Stomach smooth muscle (tissue), 2 donors: Measurements from ENCODE around the gene TTC3.

Experiments used
- H3K27ac ChIP-seq: one replicate; pipeline ENCODE4 v1.7.0; 2013; ENCODE audit warnings: mild to moderate bottlenecking, low read length, inconsistent platforms
- H3K27me3 ChIP-seq, 2 donors: one replicate each; pipeline ENCODE4 v1.7.0; 2013; ENCODE audit warnings: low read length in 2 of 2; ENCODE audit not compliant: insufficient read depth in 2 of 2, control insufficient read depth in 1 of 2
- H3K36me3 ChIP-seq, 2 donors: one replicate each; pipeline ENCODE4 v1.7.0; 2013; ENCODE audit warnings: low read length in 2 of 2; ENCODE audit not compliant: control insufficient read depth in 2 of 2, insufficient read depth in 2 of 2
- H3K4me1 ChIP-seq: one replicate; pipeline ENCODE4 v1.7.0; 2013; ENCODE audit warnings: low read length; ENCODE audit not compliant: control insufficient read depth, insufficient read depth
- H3K4me3 ChIP-seq, 2 donors: one replicate each; pipeline ENCODE4 v1.7.0; 2013; ENCODE audit warnings: low read length in 2 of 2
- H3K9ac ChIP-seq, 2 donors: one replicate each; pipeline ENCODE4 v1.7.0; 2013; ENCODE audit warnings: low read length in 2 of 2, mild to moderate bottlenecking in 1 of 2
- H3K9me3 ChIP-seq, 2 donors: one replicate each; pipeline ENCODE4 v1.7.0; 2013; ENCODE audit warnings: low read length in 2 of 2; ENCODE audit not compliant: control insufficient read depth in 2 of 2
- donor health status: healthy.
- donor health status: Pancreatic carcinoma.

The TTC3 gene

DNA sequence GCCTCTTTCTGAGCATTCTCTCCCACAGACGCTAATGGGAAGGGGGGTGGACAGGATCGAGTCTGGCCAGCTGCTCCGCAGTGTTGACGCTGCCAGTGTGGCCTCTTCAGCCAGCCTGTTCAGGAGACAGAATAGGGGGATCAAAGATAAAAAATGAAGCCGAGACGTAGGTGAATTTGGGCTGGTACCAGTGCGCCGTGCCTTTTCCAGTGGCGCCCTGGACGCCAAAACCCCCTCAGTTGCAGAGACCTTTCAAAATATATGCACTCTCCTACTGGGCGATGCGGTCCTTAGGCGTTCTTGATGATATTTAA is 1.1 kb downstream of the TTC3 start:
- H3K27ac ChIP-seq, result peak overlapping the region; percentile 80
- H3K36me3 ChIP-seq, result no peaks in the 10 kb centered on the region
- no peaks in the 10 kb centered on the region for H3K9me3 ChIP-seq
- no peaks in the 10 kb centered on the region for H3K27me3 ChIP-seq
- H3K4me1 ChIP-seq, result peaks cover 10% of the 10 kb centered on the region
- H3K9ac ChIP-seq, result peak overlapping the region; percentile 74 to 84
- H3K4me3 ChIP-seq, result peak overlapping the region; percentile 94 to 99

DNA sequence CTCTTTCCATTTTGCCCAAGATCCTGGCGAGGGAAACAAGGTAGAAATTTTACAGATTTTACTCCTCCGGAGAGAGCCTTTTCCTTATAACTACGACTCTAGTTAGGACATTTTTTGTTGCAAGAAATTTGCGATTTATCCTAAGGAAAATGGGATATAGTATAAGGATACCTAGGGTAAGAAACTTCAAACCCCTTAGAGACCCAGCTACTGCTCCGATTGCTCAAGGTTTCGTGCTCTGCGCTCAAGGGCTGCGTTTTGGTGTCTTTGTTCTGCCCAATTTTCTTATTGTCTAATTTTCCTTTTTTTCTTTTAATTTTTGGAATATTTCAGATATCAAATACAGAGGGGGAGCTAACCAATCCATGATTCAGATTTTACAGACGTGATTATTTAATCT is 1.5 kb downstream of the TTC3 start:
- peak overlapping the region; percentile 94 to 99 for H3K4me3 ChIP-seq
- no peaks in the 10 kb centered on the region for H3K36me3 ChIP-seq
- no peaks in the 10 kb centered on the region for H3K27me3 ChIP-seq
- H3K27ac ChIP-seq, result no peak overlapping the region
- peak overlapping the region; percentile 74 to 84 for H3K9ac ChIP-seq
- no peaks in the 10 kb centered on the region for H3K9me3 ChIP-seq
- H3K4me1 ChIP-seq, result peaks cover 10% of the 10 kb centered on the region

DNA sequence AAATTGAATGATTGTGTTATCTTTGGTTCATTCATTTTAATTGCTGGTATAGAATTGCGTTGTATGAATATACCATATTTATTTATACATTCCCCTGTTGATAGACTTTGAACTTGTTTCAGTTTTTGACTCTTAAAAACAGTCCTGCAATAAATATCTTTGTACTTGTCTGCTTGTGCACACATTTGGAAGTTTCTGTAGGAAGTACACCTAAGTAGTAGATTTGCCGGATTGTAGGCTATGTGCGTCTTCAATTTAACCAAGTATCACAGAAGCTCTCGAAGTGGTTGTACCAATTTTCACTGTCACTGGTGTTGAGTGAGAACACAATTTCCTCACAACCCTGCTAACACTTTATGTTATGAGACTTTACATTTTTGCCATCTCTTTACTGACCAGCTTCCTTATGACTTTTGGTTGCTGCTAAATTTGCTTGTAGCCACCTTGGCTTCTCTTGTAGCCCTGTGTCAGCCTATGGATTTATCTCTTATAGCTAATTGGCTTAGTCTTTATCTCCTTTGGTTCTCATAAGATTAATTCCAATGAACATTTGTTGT is 2.2 kb downstream of the TTC3 start:
- Histone ChIP-seq H3K4me1 (peaks cover 10% of the 10 kb centered on the region), H3K36me3 (no peaks in the 10 kb centered on the region), H3K27me3 (no peaks in the 10 kb centered on the region), H3K27ac (no peak overlapping the region), H3K4me3 (no peak overlapping the region), H3K9ac (no peak overlapping the region), H3K9me3 (no peaks in the 10 kb centered on the region)

- peaks cover 7% of the 10 kb centered on the region for H3K4me1 ChIP-seq
- no peaks in the 10 kb centered on the region for H3K36me3 ChIP-seq
- H3K27ac ChIP-seq, result no peak overlapping the region
- H3K4me3 ChIP-seq, result no peak overlapping the region
- H3K9ac ChIP-seq, result no peak overlapping the region
- no peaks in the 10 kb centered on the region for H3K9me3 ChIP-seq
- no peaks in the 10 kb centered on the region for H3K27me3 ChIP-seq
Observed at GRCh38 chr21:37076087-37076850, 3.2 kb downstream of the TTC3 start.

- Histone ChIP-seq H3K27me3 (no peaks in the 10 kb centered on the region), H3K9ac (no peak overlapping the region), H3K36me3 (no peaks in the 10 kb centered on the region), H3K9me3 (no peaks in the 10 kb centered on the region), H3K27ac (no peak overlapping the region), H3K4me1 (no peaks in the 10 kb centered on the region), H3K4me3 (no peak overlapping the region)
Observed at GRCh38 chr21:37077403-37077802, 4.3 kb downstream of the TTC3 start.

GRCh38 chr21:37079211-37079824 is 6.3 kb downstream of the TTC3 start:
- Histone ChIP-seq H3K4me3 (no peak overlapping the region), H3K9me3 (no peaks in the 10 kb centered on the region), H3K36me3 (no peaks in the 10 kb centered on the region), H3K9ac (no peak overlapping the region), H3K27ac (no peak overlapping the region), H3K4me1 (no peaks in the 10 kb centered on the region), H3K27me3 (no peaks in the 10 kb centered on the region)

DNA sequence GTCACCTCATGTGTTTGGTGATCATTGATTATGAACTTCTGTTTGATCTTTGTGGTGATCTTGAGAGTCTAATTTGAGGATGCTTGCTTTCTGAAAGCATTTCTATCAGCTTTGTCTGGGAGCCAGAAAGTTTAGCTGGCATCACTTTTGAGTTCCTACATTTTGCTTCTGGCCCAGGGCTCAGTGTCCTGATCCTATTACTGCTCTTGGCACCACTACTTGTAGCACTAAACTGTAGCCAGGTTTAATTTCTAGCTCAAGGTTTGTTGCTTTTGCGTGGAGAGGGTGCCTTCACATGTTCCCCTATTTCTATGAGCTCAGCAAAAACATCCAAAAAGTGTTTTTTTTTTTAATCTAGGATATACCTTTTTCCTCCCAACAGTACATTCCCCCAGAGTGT is 9.3 kb downstream of the TTC3 start:
- Histone ChIP-seq H3K27ac (no peak overlapping the region), H3K36me3 (no peaks in the 10 kb centered on the region), H3K9me3 (no peaks in the 10 kb centered on the region), H3K9ac (no peak overlapping the region), H3K4me1 (no peaks in the 10 kb centered on the region), H3K4me3 (no peak overlapping the region), H3K27me3 (no peaks in the 10 kb centered on the region)

DNA sequence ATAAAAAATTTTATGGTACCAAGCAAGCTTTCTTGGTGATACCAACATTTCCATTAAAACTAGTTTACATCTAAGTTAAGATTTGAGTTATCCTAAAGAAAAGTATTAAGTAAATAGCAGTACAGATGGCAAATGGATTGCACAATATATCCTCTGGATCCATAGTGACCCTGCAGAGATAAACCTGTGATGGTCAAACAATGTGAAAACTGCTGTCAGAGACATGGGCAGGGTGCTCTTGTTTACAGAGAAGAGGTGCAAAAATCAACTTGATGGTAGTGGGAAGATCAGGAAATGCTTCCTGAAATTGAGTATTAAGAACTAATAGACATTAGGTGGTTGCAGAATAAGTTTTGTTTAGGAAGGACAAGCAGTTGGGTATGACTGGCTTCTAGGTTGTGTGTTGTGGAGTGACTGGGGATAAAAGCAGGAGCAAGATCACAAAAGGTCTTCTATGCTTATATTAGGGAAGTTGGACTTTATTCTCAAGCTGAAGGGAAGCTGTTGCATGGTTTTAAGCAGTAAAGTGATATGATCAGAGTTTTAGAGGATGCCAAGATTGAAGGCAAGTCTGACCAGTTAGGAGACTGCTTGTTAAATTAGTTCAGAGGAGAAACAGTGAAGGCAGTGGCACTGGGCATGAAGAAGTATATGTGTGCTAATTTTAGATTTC is 9.9 kb downstream of the TTC3 start:
- H3K9ac ChIP-seq, result no peak overlapping the region
- no peaks in the 10 kb centered on the region for H3K4me1 ChIP-seq
- no peaks in the 10 kb centered on the region for H3K9me3 ChIP-seq
- no peak overlapping the region for H3K4me3 ChIP-seq
- H3K27ac ChIP-seq, result no peak overlapping the region
- no peaks in the 10 kb centered on the region for H3K36me3 ChIP-seq
- no peaks in the 10 kb centered on the region for H3K27me3 ChIP-seq

- H3K36me3 ChIP-seq, result peaks cover 0 to 3% of the 10 kb centered on the region in 2 donors
- no peak overlapping the region for H3K9ac ChIP-seq
- H3K4me3 ChIP-seq, result no peak overlapping the region
- no peak overlapping the region for H3K27ac ChIP-seq
- no peaks in the 10 kb centered on the region for H3K9me3 ChIP-seq
- H3K27me3 ChIP-seq, result no peaks in the 10 kb centered on the region
- no peaks in the 10 kb centered on the region for H3K4me1 ChIP-seq
Observed at GRCh38 chr21:37085726-37086125, 12.7 kb downstream of the TTC3 start.

GRCh38 chr21:37087188-37087587 is 14.1 kb downstream of the TTC3 start:
- Histone ChIP-seq H3K27me3 (no peaks in the 10 kb centered on the region), H3K4me1 (no peaks in the 10 kb centered on the region), H3K9ac (no peak overlapping the region), H3K9me3 (no peaks in the 10 kb centered on the region), H3K36me3 (peaks cover 0 to 3% of the 10 kb centered on the region in 2 donors), H3K27ac (no peak overlapping the region), H3K4me3 (no peak overlapping the region)
